ENCODE data around the gene TAF3.

The TAF3 gene

GRCh38 chr10:7794251-7795026, 23.9 kb upstream of the TAF3 start:
- Histone ChIP-seq H3K27me3 (no peaks in the 10 kb centered on the region), H3K27ac (no peak overlapping the region), H3K4me3 (ENCODE audit: low read depth in 1 of 2, low read length in 1 of 2) (no peak overlapping the region), H3K9me3 (no peaks in the 10 kb centered on the region), H3K4me1 (ENCODE audit: control insufficient read depth in 1 of 2, insufficient read depth in 1 of 2, low read depth in 1 of 2, low read length in 1 of 2) (peaks cover 4 to 6% of the 10 kb centered on the region in 2 experiments), H3K36me3 (peaks cover 24% of the 10 kb centered on the region)
- TF ChIP-seq CTCF (IDR thresholded peaks at IDR 0.05), result no peak

GRCh38 chr10:7795605-7796004, 22.7 kb upstream of the TAF3 start:
- no peak for TF ChIP-seq CTCF (IDR thresholded peaks at IDR 0.05)
- Histone ChIP-seq H3K36me3 (peaks cover 36% of the 10 kb centered on the region), H3K27ac (no peak overlapping the region), H3K27me3 (no peaks in the 10 kb centered on the region), H3K4me3 (ENCODE audit: low read depth in 1 of 2, low read length in 1 of 2) (no peak overlapping the region), H3K4me1 (ENCODE audit: control insufficient read depth in 1 of 2, insufficient read depth in 1 of 2, low read depth in 1 of 2, low read length in 1 of 2) (no peaks in the 10 kb centered on the region), H3K9me3 (no peaks in the 10 kb centered on the region)

- no peak overlapping the region for H3K4me3 ChIP-seq (ENCODE audit: low read depth in 1 of 2, low read length in 1 of 2)
- no peaks in the 10 kb centered on the region for H3K9me3 ChIP-seq
- H3K27ac ChIP-seq, result no peak overlapping the region
- no peaks in the 10 kb centered on the region for H3K4me1 ChIP-seq (ENCODE audit: control insufficient read depth in 1 of 2, insufficient read depth in 1 of 2, low read depth in 1 of 2, low read length in 1 of 2)
- no peaks in the 10 kb centered on the region for H3K27me3 ChIP-seq
- TF ChIP-seq CTCF (IDR thresholded peaks at IDR 0.05), result no peak
- peaks cover 56% of the 10 kb centered on the region for H3K36me3 ChIP-seq
These were observed 20.7 kb upstream of the TAF3 start for GRCh38 chr10:7797582-7797981.

GRCh38 chr10:7802606-7803005, 15.7 kb upstream of the TAF3 start:
- TF ChIP-seq CTCF (IDR thresholded peaks at IDR 0.05), result no peak
- H3K27me3 ChIP-seq, result no peaks in the 10 kb centered on the region
- peaks cover 94% of the 10 kb centered on the region for H3K36me3 ChIP-seq
- H3K4me3 ChIP-seq (ENCODE audit: low read depth in 1 of 2, low read length in 1 of 2), result no peak overlapping the region
- no peak overlapping the region for H3K27ac ChIP-seq
- no peaks in the 10 kb centered on the region for H3K4me1 ChIP-seq (ENCODE audit: control insufficient read depth in 1 of 2, insufficient read depth in 1 of 2, low read depth in 1 of 2, low read length in 1 of 2)
- no peaks in the 10 kb centered on the region for H3K9me3 ChIP-seq

GRCh38 chr10:7804216-7804615, 14.1 kb upstream of the TAF3 start:
- Histone ChIP-seq H3K27me3 (no peaks in the 10 kb centered on the region), H3K36me3 (peaks cover 89% of the 10 kb centered on the region), H3K4me1 (ENCODE audit: control insufficient read depth in 1 of 2, insufficient read depth in 1 of 2, low read depth in 1 of 2, low read length in 1 of 2) (no peaks in the 10 kb centered on the region), H3K27ac (no peak overlapping the region), H3K9me3 (no peaks in the 10 kb centered on the region), H3K4me3 (ENCODE audit: low read depth in 1 of 2, low read length in 1 of 2) (no peak overlapping the region)
- no peak for TF ChIP-seq CTCF (IDR thresholded peaks at IDR 0.05)
